Measurements from ENCODE around the gene HOXD9. TPM values are rescaled to one million over a fixed set of nuclear protein-coding genes. Genes with fewer than 3 reads are reported as not detected.

Gene HOXD9
- total RNA-seq, 1 experiment from 2014 or later = not detected

DNA sequence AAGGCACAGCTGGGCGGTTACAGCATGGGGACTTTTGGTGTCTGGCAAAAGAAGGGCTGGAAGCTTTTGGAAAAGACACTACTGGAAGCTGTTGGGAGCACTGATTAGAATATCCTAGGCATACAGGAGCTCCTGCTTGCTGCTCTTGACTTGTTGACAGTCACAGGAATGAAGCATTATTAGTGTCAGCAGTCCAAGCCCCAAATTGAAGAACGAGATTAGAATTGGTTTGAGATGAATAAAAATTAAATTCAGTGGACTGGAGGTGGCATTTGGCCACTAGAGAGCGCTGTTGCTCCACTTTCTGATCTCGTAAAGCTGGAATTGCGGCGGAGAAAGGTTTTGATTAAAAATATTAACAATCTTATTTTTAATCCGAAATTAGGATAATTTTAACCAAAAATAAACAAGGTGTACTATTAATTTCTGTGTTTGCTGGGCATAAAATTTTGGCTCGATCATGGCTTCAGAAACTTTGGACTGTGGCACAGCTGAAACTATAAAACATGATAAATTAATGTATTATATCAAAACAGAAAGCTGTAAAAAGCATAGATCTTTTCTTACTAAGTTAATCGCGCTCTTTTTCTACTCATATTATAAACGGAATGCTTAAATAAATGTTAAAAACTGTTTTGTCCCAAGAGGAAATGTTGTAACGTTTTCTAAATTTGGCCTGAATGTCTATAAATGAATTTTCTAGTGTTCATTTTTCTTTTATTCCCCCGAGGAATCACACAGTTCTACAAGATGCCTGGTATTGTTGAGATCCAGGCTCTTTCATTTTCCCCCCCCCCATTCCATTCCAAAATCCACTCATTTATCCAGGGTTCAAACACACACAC, 4.6 kb downstream of the HOXD9 start:
- ATAC-seq = 0 out of 2 replicates have a peak, but pooled peaks have one; percentile 14
- intact Hi-C loops (cut with micrococcal nuclease) = loop anchor here (1.0 to 2.0 kb wide), 4 partner anchors 512 to 1020 kb away; no protein-coding TSS in a partner anchor

GRCh38 chr2:176127774-176128072, 5.2 kb downstream of the HOXD9 start:
- H3K4me3 ChIP-seq (ENCODE audit: low read length) = peak overlapping the region; percentile 62; the same call in 1 of the 2 replicates
- BruUV-seq (replicated peaks) = no TSS peak

More for the DNA sequence above, 4.6 kb downstream of the HOXD9 start:
- no peaks in the 10 kb centered on the region for H3K9me3 ChIP-seq (ENCODE audit: low read length)
- POLR2A ChIA-PET (ENCODE audit: unreplicated experiment) = no interaction called here
- H3K4me2 ChIP-seq (ENCODE audit: low read length) = peak overlapping the region; percentile 84
- H3K27me3 ChIP-seq (ENCODE audit: low read length) = no peaks in the 10 kb centered on the region
- peak overlapping the region; percentile 71 for H2AFZ ChIP-seq (ENCODE audit: low read length)
- TF ChIP-seq EZH2phosphoT487 (IDR thresholded peaks at IDR 0.05; ENCODE audit: borderline replicate concordance, low read length) = no peak
- peak; percentile 93 for TF ChIP-seq CTCF (conservative IDR thresholded peaks at IDR 0.05; ENCODE audit: low read depth, low read length)
- no peak for TF ChIP-seq EZH2 (IDR thresholded peaks at IDR 0.05; ENCODE audit: low read length, unreplicated experiment)
- no peaks in the 10 kb centered on the region for H3K79me2 ChIP-seq (ENCODE audit: low read length)
- no peaks in the 10 kb centered on the region for H3F3A ChIP-seq (ENCODE audit: low read length, unreplicated experiment)
- H4K20me1 ChIP-seq (ENCODE audit: low read length) = no peaks in the 10 kb centered on the region
- H3K4me3 ChIP-seq (ENCODE audit: low read length) = peak overlapping the region; percentile 62
- H3K27ac ChIP-seq (ENCODE audit: low read length) = no peak overlapping the region
- no peaks in the 10 kb centered on the region for H3K9me2 ChIP-seq (replicated peaks; ENCODE audit: low read length)
- H3K9ac ChIP-seq (ENCODE audit: low read length) = no peak overlapping the region
- H3K4me1 ChIP-seq (ENCODE audit: insufficient read depth, low read length) = peaks cover 10% of the 10 kb centered on the region
- peak; percentile 78 for DNase-seq
- H3K36me3 ChIP-seq (ENCODE audit: low read depth, low read length) = no peaks in the 10 kb centered on the region; the same call in 1 of the 2 replicates
- CTCF ChIA-PET = interaction anchor here (0.6 to 2.4 kb wide), 13 partner anchors 190 to 1030 kb away, joined by 3 to 26 read pairs (median 6); no protein-coding TSS in a partner anchor
- no TSS peak for BruUV-seq (replicated peaks)

More at GRCh38 chr2:176127774-176128072, 5.2 kb downstream of the HOXD9 start:
- Histone ChIP-seq H3K4me1 (ENCODE audit: insufficient read depth, low read length) (peaks cover 10% of the 10 kb centered on the region), H3F3A (ENCODE audit: low read length, unreplicated experiment) (no peaks in the 10 kb centered on the region), H4K20me1 (ENCODE audit: low read length) (no peaks in the 10 kb centered on the region), H3K27ac (ENCODE audit: low read length) (no peak overlapping the region), H2AFZ (ENCODE audit: low read length) (peak overlapping the region; percentile 71), H3K36me3 (ENCODE audit: low read depth, low read length) (no peaks in the 10 kb centered on the region; the same call in 1 of the 2 replicates), H3K27me3 (ENCODE audit: low read length) (no peaks in the 10 kb centered on the region), H3K79me2 (ENCODE audit: low read length) (no peaks in the 10 kb centered on the region), H3K9ac (ENCODE audit: low read length) (no peak overlapping the region), H3K9me2 (replicated peaks; ENCODE audit: low read length) (no peaks in the 10 kb centered on the region), H3K9me3 (ENCODE audit: low read length) (no peaks in the 10 kb centered on the region), H3K4me2 (ENCODE audit: low read length) (peak overlapping the region; percentile 84)
- ChIA-PET POLR2A (ENCODE audit: unreplicated experiment) (no interaction called here), CTCF (interaction anchor here (0.6 to 2.4 kb wide), 9 partner anchors 318 to 1021 kb away, joined by 3 to 26 read pairs (median 8); no protein-coding TSS in a partner anchor)
- ATAC-seq (no peak), DNase-seq (no peak)
- intact Hi-C loops (cut with micrococcal nuclease) = loop anchor here (1.0 to 2.0 kb wide), 4 partner anchors 511 to 1020 kb away; no protein-coding TSS in a partner anchor
- TF ChIP-seq EZH2 (IDR thresholded peaks at IDR 0.05; ENCODE audit: low read length, unreplicated experiment) (no peak), EZH2phosphoT487 (IDR thresholded peaks at IDR 0.05; ENCODE audit: borderline replicate concordance, low read length) (no peak), CTCF (conservative IDR thresholded peaks at IDR 0.05; ENCODE audit: low read depth, low read length) (no peak)

Data from PC-3 (cell line).